ENCODE data around the gene CRKL.
"Not testable (repeated sequence)": the region's sequence is repeated elsewhere in the genome, so short reads cannot be mapped to it uniquely, and the experiment has no call there.

Gene CRKL, protein sequence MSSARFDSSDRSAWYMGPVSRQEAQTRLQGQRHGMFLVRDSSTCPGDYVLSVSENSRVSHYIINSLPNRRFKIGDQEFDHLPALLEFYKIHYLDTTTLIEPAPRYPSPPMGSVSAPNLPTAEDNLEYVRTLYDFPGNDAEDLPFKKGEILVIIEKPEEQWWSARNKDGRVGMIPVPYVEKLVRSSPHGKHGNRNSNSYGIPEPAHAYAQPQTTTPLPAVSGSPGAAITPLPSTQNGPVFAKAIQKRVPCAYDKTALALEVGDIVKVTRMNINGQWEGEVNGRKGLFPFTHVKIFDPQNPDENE

DNA sequence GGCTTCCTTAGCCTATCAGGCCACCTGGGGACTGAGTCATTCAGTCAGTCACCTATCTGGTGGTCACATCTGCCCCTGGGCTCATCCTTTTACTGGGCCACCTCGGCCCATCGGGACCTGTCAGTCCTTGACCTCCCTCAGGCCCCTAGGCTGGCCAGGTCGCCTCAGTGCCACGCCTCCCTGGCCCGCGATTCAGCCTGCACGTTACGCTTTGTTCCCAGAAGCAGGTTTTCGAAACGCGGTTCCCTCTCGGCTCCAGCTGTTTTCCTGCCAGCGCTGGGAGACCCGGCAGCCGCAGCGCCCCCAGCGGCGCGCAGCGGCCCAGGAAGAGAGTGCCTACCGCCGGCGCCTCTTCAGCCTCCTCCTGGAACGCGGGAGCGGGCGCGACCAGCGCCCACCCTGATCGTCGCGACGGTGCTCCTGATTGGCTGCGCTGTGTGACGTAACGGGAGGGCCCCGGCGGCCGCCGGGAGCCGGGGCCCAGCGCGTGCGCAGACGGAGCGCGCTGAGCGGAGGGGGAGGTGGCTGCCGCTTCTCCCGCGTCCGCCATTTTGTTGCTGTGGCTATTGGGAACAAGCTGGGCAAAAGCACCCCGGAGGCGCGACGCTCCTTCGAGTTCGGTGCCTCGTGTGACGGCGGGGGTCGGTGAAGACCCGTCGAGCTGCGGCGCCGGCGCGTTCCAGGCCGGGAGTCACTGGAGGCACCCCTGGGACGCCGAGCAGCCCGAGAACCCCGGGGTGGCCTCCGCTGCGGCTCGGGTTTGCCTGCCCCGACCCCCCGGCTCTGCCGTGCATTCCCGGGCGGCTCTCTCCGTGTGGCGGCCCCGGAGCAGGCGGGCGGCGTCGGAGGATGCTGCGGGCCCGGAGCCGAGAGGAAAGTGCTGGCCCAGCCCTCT lies at the start of gene CRKL:
Gene CRKL, plus strand, starts transcription at position 492 of the 895 bp plus-strand sequence. CDS start 528 bp downstream, outside the sequence.
- DNase-seq (ENCODE audit: low read depth in 2 of 2), result peak; percentile 92 to 94

DNA sequence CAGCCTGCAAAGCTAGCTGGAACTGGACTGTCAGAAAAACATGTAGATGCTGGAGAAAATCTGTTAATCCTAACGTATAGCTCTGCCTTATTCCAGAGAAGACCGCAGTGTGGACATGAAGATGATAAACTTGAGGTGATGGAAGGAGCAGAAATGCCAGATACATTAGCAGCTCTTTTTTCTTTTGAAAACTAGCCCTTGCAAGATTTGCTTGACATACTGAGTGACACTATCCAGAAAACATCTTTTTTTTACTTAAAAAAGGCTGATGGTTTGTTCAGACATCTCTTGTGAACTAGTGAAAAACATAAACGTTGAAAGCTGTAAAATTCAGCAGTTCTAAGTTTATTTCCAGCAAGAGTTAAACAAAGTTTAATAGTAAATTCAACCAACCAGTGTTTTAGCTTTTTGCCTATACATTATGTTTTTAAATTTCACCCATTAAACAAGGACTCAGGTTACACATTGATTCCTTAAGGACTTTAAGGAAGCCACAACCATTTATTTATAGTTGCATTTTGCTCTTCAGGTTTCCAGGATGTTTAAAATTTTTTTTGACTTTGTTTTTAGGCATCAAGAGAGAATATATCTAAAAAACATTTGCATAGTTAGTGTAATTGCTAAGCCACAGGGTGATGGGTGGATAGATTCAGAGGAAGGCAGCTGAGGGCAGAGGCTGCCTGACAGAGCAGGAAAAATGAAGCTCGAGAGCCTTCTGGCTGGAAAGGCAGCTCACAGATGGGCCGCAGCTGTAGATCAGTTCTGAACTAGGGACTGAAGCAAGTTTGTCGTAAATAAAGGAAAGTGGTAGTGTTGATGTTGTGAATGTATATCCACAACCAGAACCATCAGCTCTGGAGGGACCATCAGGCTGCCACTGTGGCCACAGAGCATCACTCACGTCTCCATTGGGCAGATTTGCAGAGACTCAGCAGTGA lies 48.9 kb upstream of the CRKL start:
- no peak for DNase-seq (ENCODE audit: low read depth in 2 of 2)

GRCh38 chr22:20869234-20869633 lies 48.0 kb upstream of the CRKL start:
- no peak for DNase-seq (ENCODE audit: low read depth in 2 of 2)

- DNase-seq (ENCODE audit: low read depth in 2 of 2), result no peak
Measured at GRCh38 chr22:20873214-20873613, 44.0 kb upstream of the CRKL start.

DNA sequence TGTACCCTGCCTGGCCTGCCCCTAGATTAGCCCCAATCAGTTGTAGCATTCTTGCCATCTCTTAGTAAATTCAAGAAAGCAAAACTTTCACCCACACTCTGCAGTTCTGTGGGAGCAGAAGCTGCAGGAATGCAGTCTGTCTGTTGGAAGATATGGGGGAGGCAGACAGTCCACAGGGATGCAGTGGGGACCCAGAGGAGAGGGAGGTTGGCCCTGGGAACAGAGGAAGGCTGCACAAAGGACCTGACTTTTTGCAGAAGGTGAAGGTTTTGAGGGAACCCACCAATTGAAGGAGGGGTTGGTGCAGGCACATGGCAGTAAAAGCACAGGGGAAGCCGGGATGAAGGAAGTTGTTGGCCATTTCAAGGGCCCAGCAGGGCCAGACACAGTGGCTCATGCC lies 41.9 kb upstream of the CRKL start:
- no peak for DNase-seq (ENCODE audit: low read depth in 2 of 2)

DNA sequence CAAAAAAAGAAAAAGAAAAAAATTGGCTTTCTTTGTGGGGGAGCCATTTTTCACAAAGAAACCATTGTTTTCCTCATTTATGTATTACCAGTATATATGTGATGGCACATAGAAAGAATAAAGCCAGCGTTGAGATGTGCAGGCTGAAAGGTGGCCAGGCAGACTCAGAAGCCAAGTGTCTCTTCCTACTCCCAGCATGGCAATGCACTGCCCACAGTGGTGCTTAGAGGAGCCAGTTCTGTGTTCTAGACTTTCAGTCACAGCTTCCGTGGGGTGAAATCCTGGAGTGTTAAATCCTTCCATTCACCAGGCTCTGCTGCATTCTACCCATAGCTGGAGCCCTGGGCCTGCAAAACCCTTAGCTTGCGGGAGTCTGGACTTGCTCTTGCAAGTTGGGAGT lies 39.5 kb upstream of the CRKL start:
- DNase-seq (ENCODE audit: low read depth in 2 of 2), result no peak

DNA sequence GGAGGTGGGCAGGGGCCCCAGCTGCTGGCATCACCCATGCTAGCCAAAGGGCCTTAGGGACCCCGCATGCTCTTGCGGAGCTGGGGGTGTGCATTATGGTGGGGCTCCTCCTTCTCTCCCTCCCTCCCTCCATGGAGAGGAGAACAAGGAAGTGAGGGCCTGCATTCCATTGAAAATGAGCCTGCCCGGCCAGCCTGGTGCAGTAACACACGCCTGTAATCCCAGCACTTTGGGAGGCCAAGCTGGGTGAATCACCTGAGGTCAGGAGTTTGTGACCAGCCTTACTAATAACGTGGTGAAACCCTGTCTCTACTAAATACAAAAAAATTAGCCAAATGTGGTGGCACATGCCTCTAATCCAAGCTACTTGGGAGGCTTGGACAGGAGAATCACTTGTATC lies 36.0 kb upstream of the CRKL start:
- no peak for DNase-seq (ENCODE audit: low read depth in 2 of 2)

GRCh38 chr22:20881869-20882815 lies 35.1 kb upstream of the CRKL start:
- DNase-seq (ENCODE audit: low read depth in 2 of 2), result no peak

DNA sequence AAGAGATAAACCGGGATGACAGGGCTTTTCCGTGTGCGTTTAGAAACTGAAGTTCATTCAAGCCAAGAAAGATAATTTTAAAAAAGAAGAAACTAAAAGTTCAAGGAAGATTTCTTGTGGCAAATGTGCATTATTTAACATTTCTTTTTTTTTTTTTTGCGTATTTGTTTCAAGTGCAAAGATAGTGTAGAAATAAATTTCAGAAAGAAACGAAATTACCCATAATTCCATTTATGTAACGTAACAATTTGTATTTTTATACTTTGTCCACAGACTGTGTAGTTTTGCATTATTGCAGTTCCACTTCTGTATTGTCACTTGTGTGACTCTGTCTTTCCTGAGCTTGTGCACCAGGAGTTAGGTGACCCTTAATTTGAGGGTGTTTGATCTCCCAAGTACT lies 34.4 kb upstream of the CRKL start:
- DNase-seq (ENCODE audit: low read depth in 2 of 2), result no peak

DNA sequence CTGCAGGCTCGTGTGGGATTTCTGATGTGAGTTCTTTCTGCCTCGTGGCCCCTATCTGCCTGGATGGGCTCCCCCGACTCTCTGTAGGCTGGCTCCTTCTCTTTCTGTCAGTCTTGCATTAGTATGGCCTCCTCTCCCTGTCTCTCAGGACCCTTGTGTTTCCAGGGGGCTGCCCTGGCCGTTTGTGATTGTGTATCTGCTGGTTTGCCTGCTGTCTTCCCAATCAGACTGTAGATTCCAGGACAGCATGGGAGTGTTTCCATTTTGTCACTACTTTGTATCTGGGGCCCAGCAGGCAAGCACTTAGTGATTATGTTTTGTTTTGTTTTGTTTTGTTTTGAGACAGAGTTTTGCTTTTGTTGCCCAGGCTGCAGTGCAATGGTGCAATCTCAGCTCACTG lies 32.8 kb upstream of the CRKL start:
- no peak for DNase-seq (ENCODE audit: low read depth in 2 of 2)

GRCh38 chr22:20885017-20885556 lies 32.1 kb upstream of the CRKL start:
- DNase-seq (ENCODE audit: low read depth in 2 of 2), result no peak

DNA sequence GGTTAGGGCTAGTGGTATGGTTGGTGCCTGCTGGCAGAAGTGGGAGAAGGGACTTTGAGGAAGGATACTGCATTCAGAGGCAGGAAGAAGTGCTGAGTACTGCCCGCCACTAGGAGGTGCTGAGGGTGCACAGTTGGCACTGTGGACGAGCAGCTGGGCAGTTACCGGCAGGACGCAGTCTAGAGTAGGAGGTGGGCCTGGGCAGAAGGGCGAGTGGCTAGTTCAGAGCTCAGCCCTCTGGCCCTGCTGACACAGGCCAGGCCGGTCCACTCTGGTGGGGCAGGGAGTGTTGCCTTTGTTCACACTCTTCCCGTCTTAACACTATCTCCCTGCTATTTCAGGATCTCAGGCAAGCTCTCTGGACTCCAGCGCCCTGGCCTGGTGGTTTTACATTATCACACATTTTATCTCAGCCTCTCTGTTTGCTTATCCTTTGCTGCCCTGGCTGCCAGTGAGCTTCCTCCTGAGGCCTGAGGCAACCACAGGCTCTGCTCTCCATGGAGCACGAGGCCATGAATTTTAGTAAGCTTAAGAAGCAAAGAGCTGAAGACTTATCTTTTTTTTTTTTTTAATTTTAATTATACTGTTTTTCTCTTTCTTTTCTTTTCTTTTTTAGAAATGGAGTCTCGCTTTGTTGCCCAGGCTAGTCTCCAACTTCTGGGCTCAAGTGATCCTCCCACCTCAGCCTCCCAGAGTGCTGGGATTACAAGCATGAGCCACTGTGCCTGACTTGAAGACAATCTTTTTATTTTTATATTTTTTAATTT lies 31.5 kb upstream of the CRKL start:
- peak in 1 of 2 donors; percentile 8 for DNase-seq (ENCODE audit: low read depth in 2 of 2)

GRCh38 chr22:20887375-20887774 lies 29.8 kb upstream of the CRKL start:
- DNase-seq (ENCODE audit: low read depth in 2 of 2), result no peak

DNA sequence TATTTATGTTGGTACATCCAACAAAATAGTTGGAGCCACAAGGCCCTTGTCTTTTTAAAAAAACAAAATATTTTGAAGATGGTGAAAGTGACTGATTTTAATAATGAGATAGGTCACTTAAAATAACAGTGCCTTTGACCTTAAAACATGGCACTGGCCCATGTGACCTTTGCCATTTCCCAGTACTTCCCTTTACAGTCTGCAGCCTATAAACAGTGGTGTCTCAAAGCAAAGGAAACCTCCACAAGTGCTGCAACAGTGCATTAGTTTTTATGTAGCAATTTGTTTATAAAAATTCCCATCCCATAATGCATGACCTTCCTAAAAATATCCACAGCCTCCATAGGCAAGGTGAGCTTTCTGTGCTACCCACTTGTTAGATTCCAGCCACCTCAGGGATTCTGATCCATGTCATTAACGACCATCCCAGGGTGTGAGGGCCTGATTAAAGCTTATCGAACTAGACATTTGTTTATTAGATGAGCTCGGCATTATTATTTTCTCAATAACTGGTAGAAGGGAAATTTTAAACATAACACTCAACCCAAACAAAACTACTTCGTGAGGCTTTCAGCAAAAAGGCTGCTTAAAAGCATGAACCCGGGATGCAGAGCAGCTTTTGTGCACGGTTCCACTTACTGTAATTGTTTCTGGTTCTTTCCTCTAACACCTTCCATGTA lies 28.0 kb upstream of the CRKL start:
- no peak for DNase-seq (ENCODE audit: low read depth in 2 of 2)

- no peak for DNase-seq (ENCODE audit: low read depth in 2 of 2)
Measured at GRCh38 chr22:20889904-20890540, 27.2 kb upstream of the CRKL start.

DNA sequence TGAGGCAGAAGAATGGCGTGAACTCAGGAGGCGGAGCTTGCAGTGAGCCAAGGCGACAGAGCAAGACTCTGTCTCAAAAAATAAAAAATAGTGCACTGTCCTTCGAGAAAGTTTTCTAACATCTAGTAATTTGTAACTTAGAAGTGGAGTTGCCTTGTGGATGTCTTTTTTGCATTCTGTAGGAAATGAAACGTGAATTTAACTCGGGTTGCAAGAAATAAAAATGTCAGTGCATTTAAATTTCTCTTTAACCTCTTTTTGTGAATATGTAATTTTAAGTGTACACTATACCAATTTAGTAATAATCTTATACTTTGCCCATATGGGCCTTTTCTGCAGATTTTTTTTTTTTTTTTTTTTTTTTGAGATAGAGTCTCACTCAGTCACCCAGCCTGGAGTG lies 26.2 kb upstream of the CRKL start:
- no peak for DNase-seq (ENCODE audit: low read depth in 2 of 2)

- not testable (repeated sequence) for DNase-seq (ENCODE audit: low read depth in 2 of 2)
Measured at GRCh38 chr22:20897737-20898136, 19.5 kb upstream of the CRKL start.

- DNase-seq (ENCODE audit: low read depth in 2 of 2), result no peak
Measured at GRCh38 chr22:20899827-20900423, 17.3 kb upstream of the CRKL start.
